NCI-H2196 treated with DMSO at 0.1 percent for 48 hours (cell line): Measurements from ENCODE around the gene PDE6D.
A peak's percentile ranks its signal among the peaks of the same experiment; 100 is the strongest.
"Not testable (repeated sequence)": the region's sequence is repeated elsewhere in the genome, so short reads cannot be mapped to it uniquely, and the experiment has no call there.

ENCODE experiments used
- DNase-seq: peaks from one replicate; lab custom pipeline; 2025; ENCODE audit not compliant: unreplicated experiment; lab: John Stamatoyannopoulos, UW

The PDE6D gene

GRCh38 chr2:231720987-231721966 is 59.8 kb downstream of the PDE6D start:
- no peak for DNase-seq

DNA sequence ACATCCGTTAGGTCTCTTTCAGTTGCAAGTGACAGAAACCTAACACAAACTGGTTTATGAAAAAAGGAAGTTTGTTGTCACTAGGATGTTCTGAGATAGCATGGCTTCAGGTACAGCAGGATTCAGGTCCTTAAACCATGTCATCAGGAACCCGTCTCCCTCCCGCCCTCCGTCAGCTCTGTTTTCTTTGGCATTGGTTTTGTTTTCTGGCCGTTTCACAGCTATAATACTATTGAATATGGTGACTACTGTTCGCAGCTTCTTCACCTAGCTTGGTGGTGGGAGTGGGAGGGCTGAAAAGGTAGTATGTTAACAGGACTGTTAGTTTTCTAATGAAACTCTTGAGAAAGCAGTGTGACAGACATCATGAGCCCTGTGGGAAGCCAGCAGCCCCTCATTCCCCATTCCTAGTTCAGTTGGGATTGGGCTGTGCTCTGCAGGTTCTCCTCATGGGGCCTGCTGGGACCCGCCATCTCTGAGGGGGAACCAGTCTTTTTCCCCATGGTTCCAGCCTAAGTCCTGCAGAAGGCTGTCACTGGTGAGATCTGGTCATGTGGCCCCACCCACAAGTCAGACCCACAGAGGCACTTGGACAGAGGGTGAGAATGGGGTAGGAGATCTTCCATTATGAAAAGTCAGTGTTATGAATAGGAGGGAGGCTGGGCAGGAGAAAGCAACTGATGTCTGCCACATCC is 60.6 kb downstream of the PDE6D start:
- no peak for DNase-seq

GRCh38 chr2:231718799-231719198 is 62.3 kb downstream of the PDE6D start:
- no peak for DNase-seq

DNA sequence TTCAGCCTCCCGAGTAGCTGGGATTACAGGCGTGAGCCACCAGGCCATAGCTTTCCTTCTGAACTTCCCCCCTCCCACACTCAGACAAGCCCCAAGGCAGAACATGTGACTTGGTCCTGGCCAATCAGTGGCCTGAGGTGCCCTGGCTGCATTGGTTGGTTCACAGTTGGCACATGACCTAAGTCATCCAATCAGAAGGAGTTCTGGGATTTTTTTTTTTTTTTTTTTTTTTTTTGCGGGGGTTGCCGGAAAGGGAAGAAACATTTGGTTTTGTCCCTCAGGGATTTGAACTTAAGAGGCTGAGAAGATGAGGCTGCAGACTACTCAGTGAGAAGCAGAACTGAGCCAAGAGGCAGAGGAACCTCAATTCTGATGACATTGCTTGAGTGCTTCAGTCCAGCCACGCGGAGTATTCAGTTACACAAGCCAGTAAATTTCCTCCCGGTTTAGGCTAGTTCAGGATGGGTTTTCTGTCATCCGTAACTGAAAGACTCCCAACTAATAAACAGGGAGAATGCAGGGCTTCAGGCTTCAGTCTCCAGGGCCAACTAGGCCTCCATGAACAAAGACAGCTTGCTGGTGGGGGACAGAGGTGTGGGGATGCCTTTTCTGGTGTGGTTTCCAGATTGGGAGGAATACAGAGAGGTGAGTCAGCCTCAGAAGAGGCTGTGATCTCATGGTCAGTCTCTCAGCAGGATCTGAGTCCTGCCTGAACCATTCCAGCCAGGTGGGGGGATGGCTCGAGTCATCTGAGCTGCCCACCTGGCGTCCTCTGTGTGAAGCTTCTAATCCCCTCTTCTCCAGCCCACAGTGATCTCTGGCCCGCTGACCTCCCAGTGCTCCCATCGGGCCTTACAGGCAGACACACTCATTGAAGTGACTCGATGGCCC is 63.6 kb downstream of the PDE6D start:
- peak; percentile 20 for DNase-seq

- no peak for DNase-seq
Measured at GRCh38 chr2:231716666-231717280, 64.3 kb downstream of the PDE6D start.

- DNase-seq: no peak
Measured at GRCh38 chr2:231715988-231716616, 65.0 kb downstream of the PDE6D start.

GRCh38 chr2:231715499-231715837 is 65.6 kb downstream of the PDE6D start:
- DNase-seq: no peak

DNA sequence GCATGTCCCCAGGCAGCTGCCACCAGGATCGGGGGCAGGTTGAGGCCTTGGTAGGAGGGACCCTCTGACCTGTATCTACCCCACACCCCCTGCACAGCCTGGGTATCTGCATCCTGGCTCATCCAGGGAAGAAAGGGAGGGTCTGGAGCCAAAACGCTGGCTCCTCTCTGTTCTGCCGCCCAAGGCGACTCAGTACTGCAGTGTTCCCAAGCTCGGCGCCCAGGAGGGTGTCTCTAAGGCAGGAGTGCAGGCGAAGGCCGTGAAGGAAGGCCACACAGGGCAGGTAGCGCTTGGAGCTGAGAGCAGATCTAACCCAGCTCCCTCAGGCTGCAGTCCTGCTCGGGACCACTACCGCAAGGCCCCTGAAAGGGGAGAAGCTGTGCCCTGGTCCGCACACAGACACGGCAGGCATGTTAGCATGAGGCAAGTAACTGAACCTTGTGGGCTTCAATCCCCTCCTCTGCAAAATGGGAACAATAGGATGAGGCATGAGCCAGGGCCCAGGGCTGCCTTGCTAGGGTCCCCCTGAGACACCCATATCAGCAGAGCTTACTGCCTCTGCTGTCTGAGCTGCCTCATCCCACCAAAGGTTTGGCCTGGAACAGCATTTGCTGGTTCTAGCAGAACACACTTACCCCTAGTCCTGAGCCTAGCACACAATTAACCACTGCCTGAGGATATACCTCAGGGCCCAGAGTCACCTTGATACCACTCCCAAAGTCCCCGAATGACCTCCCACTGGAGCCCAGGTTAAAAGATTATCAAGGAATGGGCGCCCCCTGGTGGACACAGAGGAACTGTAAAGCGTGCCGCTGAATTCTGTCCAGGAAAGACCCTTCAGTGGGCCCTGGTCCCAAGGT is 66.2 kb downstream of the PDE6D start:
- DNase-seq: peak; percentile 43

GRCh38 chr2:231713730-231714638 is 67.1 kb downstream of the PDE6D start:
- peak; percentile 79 for DNase-seq

- DNase-seq: not testable (repeated sequence)
Measured at GRCh38 chr2:231713406-231713729, 67.7 kb downstream of the PDE6D start.

DNA sequence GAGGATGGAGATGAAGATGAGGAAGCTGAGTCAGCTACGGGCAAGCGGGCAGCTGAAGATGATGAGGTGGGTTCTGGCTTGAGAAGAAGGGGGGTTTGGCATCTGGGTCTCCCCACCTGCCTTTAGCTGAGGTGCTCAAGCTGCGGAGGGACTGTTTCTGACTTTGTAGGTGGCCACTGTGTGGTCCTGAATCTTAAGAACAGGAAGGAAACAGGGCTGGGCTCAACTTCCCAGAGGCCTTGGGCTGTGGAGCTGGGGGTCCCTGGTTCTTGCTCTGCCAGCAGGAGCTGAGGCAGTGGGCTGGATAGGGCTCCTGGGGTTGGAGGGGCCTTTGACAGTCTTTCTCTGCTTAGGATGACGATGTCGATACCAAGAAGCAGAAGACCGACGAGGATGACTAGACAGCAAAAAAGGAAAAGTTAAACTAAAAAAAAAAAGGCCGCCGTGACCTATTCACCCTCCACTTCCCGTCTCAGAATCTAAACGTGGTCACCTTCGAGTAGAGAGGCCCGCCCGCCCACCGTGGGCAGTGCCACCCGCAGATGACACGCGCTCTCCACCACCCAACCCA is 68.5 kb downstream of the PDE6D start:
- not testable (repeated sequence) for DNase-seq

DNA sequence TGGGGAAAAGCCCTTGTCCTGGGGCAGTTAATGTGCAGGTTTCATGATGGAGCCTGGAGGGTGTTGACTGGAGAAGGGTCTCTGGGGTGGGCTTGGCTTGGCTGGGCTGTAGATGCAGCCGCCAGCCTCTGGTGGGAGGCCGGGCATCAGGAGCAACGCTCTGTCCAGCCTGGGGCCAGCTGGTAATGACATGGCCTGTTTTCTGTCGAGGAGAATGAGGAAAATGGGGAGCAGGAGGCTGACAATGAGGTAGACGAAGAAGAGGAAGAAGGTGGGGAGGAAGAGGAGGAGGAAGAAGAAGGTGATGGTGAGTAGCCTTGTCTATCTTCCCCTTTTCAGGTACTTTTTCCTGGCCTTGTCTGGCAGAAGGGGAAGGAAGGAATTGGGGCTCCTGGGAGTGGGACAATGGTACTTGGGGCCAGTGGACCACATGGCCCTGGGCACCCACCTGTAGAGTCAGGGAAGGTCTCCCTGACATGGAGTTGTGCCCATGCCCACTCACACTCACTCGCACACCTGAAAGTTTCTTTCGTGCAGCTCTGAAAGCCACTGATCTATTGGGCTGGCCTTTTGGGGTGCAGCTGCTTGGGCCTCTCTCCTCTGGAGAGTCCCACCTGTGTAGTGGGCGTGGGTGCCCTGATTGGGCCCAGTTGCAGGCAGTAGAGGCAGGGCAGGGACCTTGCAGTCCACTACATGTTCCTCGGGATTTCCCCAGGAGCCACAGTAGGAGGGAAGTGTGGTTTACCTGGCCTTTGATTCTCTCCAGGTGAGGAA is 69.2 kb downstream of the PDE6D start:
- DNase-seq: no peak

GRCh38 chr2:231710799-231711676 is 70.0 kb downstream of the PDE6D start:
- no peak for DNase-seq

DNA sequence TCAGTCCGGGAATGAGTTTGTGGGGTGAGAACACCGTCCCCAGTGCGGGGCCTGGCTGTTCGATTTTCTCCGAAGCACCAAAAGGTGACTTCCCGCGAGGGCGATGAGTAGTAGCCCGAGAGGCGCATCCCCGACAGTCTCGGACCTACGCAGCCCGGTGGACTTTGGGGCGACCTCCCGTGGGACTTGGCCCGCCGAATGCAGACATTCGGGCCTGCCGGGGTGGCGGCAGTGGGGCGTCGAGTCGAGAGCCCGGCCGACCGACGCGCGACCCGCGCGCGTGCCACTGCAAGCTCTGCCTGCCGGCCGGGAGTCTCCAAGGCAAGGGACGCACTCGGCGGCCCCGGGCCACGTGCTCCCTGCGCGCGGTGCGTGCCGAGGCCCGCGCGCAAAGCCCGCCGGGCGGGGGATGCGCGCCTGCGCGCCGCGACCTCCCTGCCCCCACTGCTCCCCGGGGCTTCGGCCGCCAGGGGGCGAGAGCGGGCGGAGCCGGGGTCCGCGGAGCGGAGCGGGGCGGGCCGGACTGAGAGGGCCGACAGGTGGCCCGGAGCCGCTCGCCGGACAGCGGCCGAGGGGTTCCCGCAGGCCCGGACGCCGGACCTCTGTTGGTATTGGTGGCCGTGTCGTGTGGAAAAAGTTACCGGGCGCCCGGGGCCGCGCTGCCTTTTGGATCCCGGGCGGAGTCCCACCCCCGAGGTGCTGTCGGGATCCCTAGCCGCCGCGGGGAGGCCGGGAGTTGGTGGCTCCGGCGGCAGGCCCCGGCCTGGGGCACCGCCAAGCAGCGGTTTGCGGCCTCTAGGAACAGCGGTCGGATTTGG is 70.9 kb downstream of the PDE6D start:
- DNase-seq: peak; percentile 70

DNA sequence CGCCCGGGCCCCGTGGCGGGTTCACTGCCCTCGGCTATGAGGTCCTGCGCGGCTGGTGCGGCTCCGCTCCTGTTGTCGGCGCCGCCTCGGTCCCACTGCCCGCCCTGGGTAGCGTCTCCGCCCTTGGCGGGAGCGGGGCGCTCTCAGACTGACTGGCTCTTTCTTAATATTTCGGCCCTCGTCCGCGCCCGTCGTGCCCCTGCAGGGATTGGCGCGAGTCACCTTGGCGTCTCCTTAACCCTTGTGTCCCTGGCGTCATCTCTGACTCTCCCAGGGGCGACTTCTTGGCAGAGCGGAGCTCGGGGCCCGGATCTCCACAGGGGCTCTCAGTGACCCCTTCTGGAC is 71.5 kb downstream of the PDE6D start:
- no peak for DNase-seq
